Embryonic facial prominence (tissue), 1 donor: Measurements from ENCODE around the gene PCP4.

Source experiments
- DNase-seq: peaks from one replicate; pipeline ENCODE4 v3.0.0-alpha.2; 2016; ENCODE audit errors: extremely low spot score

Gene PCP4

GRCh38 chr21:39923476-39923875 lies 56.2 kb downstream of the PCP4 start:
- no peak for DNase-seq

- no peak for DNase-seq
Observed at GRCh38 chr21:39924577-39925308, 57.5 kb downstream of the PCP4 start.

DNA sequence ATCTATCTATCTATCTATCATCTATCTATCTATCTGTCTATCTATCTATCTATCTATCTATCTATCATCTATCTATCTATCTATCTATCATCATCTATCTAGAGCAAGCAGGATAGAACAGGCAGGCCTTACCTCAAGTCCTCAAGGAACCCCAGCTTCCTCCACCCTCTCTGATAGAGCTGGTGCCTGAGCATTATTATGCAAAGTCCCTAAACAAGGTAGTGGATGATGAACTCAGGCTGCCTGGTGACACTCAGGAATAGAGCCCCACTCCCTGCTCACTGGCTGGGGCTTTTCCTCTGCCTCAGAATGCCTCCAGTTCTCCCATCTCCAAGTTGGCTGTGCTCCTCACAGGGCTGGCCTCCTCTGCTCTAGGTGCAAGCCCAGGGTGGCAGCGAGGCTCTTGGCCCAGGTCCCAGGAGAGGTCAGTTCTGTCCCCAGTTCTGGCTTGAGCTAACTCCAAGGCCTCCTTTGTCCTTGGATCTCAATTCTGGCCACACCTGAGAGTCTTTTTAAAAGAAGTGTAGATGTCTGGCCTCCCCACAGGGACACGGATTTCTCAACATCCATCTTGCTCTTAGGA lies 60.2 kb downstream of the PCP4 start:
- no peak for DNase-seq

- no peak for DNase-seq
Observed at GRCh38 chr21:39932335-39932734, 65.1 kb downstream of the PCP4 start.

- no peak for DNase-seq
Observed at GRCh38 chr21:39934895-39935294, 67.7 kb downstream of the PCP4 start.

- DNase-seq: no peak
Observed at GRCh38 chr21:39935716-39936115, 68.5 kb downstream of the PCP4 start.

DNA sequence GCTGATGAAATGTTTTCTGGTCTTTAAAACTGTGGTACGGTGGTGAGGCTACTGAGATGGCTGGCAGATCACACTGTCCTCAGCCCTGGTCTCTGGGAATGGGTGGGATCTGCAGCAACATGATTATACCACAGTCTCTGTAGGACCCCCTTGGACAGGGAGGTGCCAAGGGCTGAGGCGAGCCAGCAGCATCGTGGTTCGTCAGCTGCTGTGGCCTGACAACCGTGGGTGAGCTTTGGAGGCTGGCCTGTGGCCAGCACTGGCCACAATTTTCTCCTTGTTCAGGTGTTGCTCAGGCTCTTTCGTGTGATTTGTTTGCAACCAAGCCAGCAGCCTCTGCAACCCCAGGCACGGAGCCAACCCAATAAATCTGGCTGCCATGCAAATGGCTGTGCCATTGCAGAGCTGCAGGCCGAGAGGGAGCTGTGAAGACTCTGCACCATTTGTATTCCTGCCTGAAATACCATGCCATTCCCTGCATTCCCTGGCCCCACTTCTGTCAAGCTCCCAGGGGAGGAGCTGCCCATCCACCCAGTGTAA lies 70.9 kb downstream of the PCP4 start:
- DNase-seq: no peak

GRCh38 chr21:39946199-39946598 lies 79.0 kb downstream of the PCP4 start:
- no peak for DNase-seq

GRCh38 chr21:39947031-39947430 lies 79.8 kb downstream of the PCP4 start:
- no peak for DNase-seq

GRCh38 chr21:39951183-39952101 lies 84.2 kb downstream of the PCP4 start:
- no peak for DNase-seq

DNA sequence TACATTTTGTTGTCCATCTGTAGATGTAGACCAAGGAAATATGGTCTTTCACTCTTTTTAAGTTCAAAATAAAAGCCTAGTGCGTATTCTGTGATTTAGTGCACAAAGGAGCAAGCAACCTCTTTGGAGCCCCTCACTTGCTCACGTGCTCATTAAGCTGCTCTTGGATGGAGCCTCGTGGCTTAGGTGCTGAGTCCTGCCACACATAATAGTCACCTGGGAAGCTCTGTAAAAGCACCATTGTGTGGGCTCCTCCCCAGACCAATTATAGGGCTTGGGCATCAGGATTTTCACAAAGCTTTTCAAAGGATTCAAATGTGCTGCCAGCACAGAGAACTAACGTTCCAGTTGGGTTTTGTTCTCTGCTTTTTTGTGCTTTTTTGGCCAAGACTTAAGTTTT lies 85.0 kb downstream of the PCP4 start:
- no peak for DNase-seq

GRCh38 chr21:39954570-39954969 lies 87.3 kb downstream of the PCP4 start:
- DNase-seq: no peak

GRCh38 chr21:39955326-39955725 lies 88.1 kb downstream of the PCP4 start:
- no peak for DNase-seq

GRCh38 chr21:39956586-39956985 lies 89.3 kb downstream of the PCP4 start:
- no peak for DNase-seq

DNA sequence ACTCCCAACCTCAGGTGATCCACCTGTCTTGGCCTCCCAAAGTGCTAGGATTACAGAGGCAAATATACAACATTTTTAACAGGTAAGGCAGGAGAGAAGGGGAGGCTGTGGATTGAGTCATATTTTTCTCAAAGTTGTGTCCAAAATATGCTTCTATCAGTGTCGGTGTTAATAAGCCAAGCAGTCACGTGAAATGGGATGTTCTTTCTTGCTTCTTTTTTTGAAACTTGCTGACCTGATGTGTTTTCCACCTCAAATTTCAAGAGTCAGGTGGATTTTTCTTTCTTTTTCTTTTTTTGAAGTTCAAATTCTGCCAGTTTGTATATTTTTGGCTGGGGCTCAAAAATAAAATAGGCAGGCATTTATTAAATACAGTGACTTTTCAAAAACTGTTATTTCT lies 91.5 kb downstream of the PCP4 start:
- DNase-seq: no peak

GRCh38 chr21:39961251-39961650 lies 94.0 kb downstream of the PCP4 start:
- DNase-seq: no peak

- DNase-seq: no peak
Observed at GRCh38 chr21:39965026-39965425, 97.8 kb downstream of the PCP4 start.

GRCh38 chr21:39966786-39967185 lies 99.5 kb downstream of the PCP4 start:
- DNase-seq: no peak

- no peak for DNase-seq
Observed at GRCh38 chr21:39968010-39968409, 100.8 kb downstream of the PCP4 start.

- no peak for DNase-seq
Observed at GRCh38 chr21:39969691-39970364, 102.6 kb downstream of the PCP4 start.

GRCh38 chr21:39971956-39972355 lies 104.7 kb downstream of the PCP4 start:
- DNase-seq: no peak

DNA sequence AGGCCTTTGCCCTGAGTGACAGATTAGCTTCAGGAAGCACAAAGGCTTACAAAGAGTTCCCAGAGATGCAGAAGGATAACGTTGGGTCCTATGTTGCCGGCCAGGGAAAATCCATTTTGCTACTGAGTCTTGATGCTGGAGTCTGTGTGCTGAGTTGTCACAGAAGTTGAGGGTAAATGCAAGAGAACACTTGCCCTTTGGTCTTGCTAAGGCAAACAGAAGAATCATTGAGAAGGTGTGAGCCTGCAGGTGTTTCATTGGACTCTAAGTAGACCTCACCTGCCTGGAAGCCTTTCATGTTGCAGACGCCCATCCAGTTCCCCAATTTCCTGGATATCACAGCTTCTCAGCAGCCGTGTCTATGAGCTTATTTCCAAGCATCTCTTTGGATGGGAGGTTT lies 105.2 kb downstream of the PCP4 start:
- DNase-seq: no peak
